Smooth muscle cell (in vitro differentiated cells): ENCODE results near the gene BANF2. TPM values are rescaled to one million over a fixed set of nuclear protein-coding genes. Genes with fewer than 3 reads are reported as not detected.

Experiments
- DNase-seq: peaks from one replicate; lab custom pipeline; 2025; ENCODE audit not compliant: unreplicated experiment; lab: John Stamatoyannopoulos, UW
- H2AFZ ChIP-seq: fragments of 200-600 bp; sonication (generic); 2 replicates; pipeline ENCODE4 v1.6.0; 2016; ENCODE audit warnings: antibody characterized with exemption, low read depth, mild to moderate bottlenecking
- H3F3A ChIP-seq: fragments of 200-600 bp; sonication (generic); 2 replicates; pipeline ENCODE4 v1.6.0; 2017; ENCODE audit warnings: antibody characterized with exemption, low read depth
- H3K27ac ChIP-seq: fragments of 200-600 bp; sonication (generic); 2 replicates; pipeline ENCODE4 v1.5.1; 2016; ENCODE audit warnings: low read depth, mild to moderate bottlenecking
- H3K27me3 ChIP-seq: fragments of 200-600 bp; sonication (generic); 2 replicates; pipeline ENCODE4 v1.6.1; 2016; ENCODE audit warnings: low read depth, mild to moderate bottlenecking
- H3K36me3 ChIP-seq: fragments of 200-600 bp; sonication (generic); 2 replicates; pipeline ENCODE4 v1.5.1; 2016; ENCODE audit warnings: low read depth
- H3K4me1 ChIP-seq: fragments of 200-600 bp; sonication (generic); 2 replicates; pipeline ENCODE4 v1.5.1; 2016; ENCODE audit warnings: low read depth
- H3K4me2 ChIP-seq: fragments of 200-600 bp; sonication (generic); 2 replicates; pipeline ENCODE4 v1.6.0; 2016; ENCODE audit warnings: mild to moderate bottlenecking
- H3K4me3 ChIP-seq: fragments of 200-600 bp; sonication (generic); 2 replicates; pipeline ENCODE4 v1.5.1; 2016; ENCODE audit warnings: mild to moderate bottlenecking
- H3K79me2 ChIP-seq: fragments of 200-600 bp; sonication (generic); 2 replicates; pipeline ENCODE4 v1.6.0; 2016; ENCODE audit warnings: low read depth, mild to moderate bottlenecking
- H3K9ac ChIP-seq: fragments of 200-600 bp; sonication (generic); 2 replicates; pipeline ENCODE4 v1.6.0; 2016; ENCODE audit warnings: low read depth
- H3K9me3 ChIP-seq: fragments of 200-600 bp; sonication (generic); replicated peaks from 2 replicates; pipeline ENCODE4 v1.5.1; 2016; ENCODE audit warnings: low read depth
- H4K20me1 ChIP-seq: fragments of 200-600 bp; sonication (generic); 2 replicates; pipeline ENCODE4 v1.6.0; 2016; ENCODE audit warnings: low read depth
- WGBS: methylation state at CpG from one replicate; pipeline ENCODE4 v1.1.7; 2016; ENCODE audit warnings: low lambda C conversion rate; 5-methylcytosine and 5-hydroxymethylcytosine counted together
- polyA plus RNA-seq: library from polyadenylated mRNA; unstranded; fragments of >200 nt; fragmentation: Nextera tagmentation; extraction: Ambion mirVana; gene quantifications from 2 replicates; pipeline ENCODE4 v1.2.1, GENCODE V29; 2016
- total RNA-seq: library from RNA; depleted of rRNA; stranded (reverse); fragments of >200 nt; gene quantifications from 2 replicates; pipeline ENCODE4 v1.2.3, GENCODE V29; 2014
- TF ChIP-seq, protein P1 (sequence below): fragments of 200-600 bp; sonication (generic); IDR thresholded peaks from 2 replicates; pipeline ENCODE4 v1.5.1; 2017; ENCODE audit warnings: borderline replicate concordance, mild to moderate bottlenecking, antibody characterized with exemption; ENCODE audit not compliant: insufficient read depth, poor library complexity, severe bottlenecking

Gene BANF2
- total RNA-seq, result not detected in 2 replicates
- not detected in 2 replicates for polyA plus RNA-seq

DNA sequence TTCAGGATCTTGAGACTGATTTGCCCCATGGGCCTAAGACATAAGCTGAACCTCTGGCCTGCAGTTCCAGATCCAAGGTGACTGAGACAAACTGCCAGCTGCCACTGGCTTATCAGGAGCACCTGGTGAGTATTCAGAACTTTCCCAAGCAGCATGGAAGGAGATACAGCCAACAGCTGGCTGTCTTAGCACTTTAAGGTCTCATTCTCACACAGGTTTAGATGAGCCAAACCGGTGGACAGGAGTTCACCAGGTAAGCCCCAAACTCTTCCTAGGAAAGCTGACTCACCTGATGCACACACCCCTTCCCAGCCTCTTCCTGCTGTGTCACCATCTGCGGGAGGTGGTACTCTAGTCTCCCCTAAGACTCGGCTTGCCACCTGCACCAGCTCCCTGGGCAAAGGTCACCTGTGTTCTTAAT lies at the start of gene BANF2:
TSS of gene BANF2 (plus strand) at position 36 of the 421 bp plus-strand sequence. CDS start 25,060 bp downstream, outside the sequence.
- Histone ChIP-seq H3K4me3 (no peak within 1 kb of the TSS), H3K27me3 (no peaks in the 10 kb centered on the region), H3K79me2 (no peaks in the 10 kb centered on the region), H3K36me3 (no peaks in the 10 kb centered on the region), H3F3A (no peaks in the 10 kb centered on the region), H3K27ac (no peak within 1 kb of the TSS), H3K9me3 (no peaks in the 10 kb centered on the region), H2AFZ (no peak within 1 kb of the TSS), H3K4me2 (no peak within 1 kb of the TSS), H4K20me1 (no peaks in the 10 kb centered on the region), H3K4me1 (no peaks in the 10 kb centered on the region), H3K9ac (no peak within 1 kb of the TSS)
- no peak for DNase-seq
- TF ChIP-seq, protein P1, sequence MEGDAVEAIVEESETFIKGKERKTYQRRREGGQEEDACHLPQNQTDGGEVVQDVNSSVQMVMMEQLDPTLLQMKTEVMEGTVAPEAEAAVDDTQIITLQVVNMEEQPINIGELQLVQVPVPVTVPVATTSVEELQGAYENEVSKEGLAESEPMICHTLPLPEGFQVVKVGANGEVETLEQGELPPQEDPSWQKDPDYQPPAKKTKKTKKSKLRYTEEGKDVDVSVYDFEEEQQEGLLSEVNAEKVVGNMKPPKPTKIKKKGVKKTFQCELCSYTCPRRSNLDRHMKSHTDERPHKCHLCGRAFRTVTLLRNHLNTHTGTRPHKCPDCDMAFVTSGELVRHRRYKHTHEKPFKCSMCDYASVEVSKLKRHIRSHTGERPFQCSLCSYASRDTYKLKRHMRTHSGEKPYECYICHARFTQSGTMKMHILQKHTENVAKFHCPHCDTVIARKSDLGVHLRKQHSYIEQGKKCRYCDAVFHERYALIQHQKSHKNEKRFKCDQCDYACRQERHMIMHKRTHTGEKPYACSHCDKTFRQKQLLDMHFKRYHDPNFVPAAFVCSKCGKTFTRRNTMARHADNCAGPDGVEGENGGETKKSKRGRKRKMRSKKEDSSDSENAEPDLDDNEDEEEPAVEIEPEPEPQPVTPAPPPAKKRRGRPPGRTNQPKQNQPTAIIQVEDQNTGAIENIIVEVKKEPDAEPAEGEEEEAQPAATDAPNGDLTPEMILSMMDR, result no peak
- 88% methylated on average over 3 of the region's 3 CpGs for WGBS

DNA sequence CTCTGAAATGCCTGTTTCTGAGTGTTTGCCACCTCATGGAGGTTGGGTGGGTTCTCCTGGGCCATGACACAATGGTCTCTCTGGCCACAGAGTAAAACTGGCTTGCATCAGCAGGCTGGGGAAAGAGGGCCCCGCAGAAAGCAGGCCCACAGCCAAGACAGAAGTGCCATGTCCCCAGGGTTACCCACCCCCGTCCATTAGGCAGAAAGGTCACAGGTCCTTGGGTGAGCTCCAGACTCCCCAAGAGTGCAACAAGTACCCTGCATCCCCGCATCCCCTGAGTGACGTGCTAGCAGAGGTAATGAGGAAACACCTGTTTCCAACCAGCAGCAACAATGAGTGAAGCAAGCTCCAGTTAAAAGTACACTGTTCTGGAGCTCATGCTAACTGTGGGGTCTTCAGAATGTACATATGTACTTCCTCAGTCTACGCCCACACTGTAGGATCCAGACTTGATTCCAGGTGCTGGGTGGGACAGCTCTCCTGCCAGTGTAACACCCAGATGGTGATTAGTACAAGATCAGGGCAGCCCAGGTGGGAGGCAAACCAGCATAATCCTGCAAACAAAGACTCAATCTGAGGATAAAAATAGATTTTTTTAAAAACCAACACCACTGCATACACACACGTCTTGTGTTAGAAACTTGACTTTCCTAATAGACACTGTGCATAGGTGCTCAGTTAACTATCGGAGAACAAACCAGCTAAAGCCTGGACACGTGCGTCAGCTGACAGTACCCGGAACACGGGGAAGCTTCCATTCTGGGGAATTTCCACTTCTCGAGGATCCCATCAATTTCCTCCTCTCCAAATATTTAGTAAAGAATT lies 49.3 kb upstream of the BANF2 start:
- no peak overlapping the region for H3K4me3 ChIP-seq
- no peaks in the 10 kb centered on the region for H3K9me3 ChIP-seq
- no peaks in the 10 kb centered on the region for H3K27me3 ChIP-seq
- TF ChIP-seq, protein P1, result no peak
- DNase-seq, result no peak
- H3K36me3 ChIP-seq, result no peaks in the 10 kb centered on the region
- peaks cover 100% of the 10 kb centered on the region for H4K20me1 ChIP-seq
- peak overlapping the region; percentile 0 for H3K27ac ChIP-seq
- H3F3A ChIP-seq, result peaks cover 15% of the 10 kb centered on the region
- peaks cover 100% of the 10 kb centered on the region for H3K79me2 ChIP-seq
- H3K4me2 ChIP-seq, result peak overlapping the region; percentile 9
- H3K4me1 ChIP-seq, result peaks cover 29% of the 10 kb centered on the region
- H3K9ac ChIP-seq, result no peak overlapping the region
- no peak overlapping the region for H2AFZ ChIP-seq
- WGBS, result 84% methylated on average over 12 of the region's 12 CpGs

DNA sequence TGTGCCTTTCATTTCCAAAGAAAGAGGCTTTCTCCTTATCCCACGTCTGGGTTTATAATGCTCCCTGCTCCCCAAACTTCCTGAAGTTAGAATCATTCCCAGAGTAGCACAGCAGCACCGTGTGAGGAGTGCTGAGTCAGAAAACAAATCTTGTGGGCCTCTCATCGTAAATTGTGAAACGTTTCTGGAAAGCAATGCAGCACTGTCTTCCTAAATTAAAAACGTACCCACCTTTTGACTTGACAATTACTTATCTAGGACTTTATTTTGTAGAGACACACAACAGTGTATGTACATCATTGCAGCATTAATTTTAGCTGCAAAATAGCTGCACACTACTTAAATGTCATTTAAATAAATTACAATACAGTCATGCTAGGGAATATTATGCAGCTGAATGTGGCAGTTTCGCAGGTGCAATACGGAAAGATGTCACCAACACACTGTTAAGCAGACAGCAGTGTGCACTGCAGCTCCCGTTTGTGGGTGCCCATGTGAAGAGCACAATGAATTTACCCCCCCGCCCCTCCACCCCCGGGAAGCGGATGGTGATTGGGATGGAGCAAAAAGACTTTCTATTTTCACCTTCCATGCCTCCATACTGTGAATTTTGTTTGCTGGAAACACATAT lies 48.5 kb upstream of the BANF2 start:
- whole genome bisulfite sequencing, result 62% methylated on average over 11 of the region's 11 CpGs
- H3K4me2 ChIP-seq, result no peak overlapping the region
- no peak for DNase-seq
- peaks cover 23% of the 10 kb centered on the region for H3K4me1 ChIP-seq
- TF ChIP-seq, protein P1, result no peak
- H3K27ac ChIP-seq, result peak overlapping the region; percentile 0
- no peaks in the 10 kb centered on the region for H3K36me3 ChIP-seq
- H4K20me1 ChIP-seq, result peaks cover 100% of the 10 kb centered on the region
- no peaks in the 10 kb centered on the region for H3K9me3 ChIP-seq
- H3K4me3 ChIP-seq, result no peak overlapping the region
- H3F3A ChIP-seq, result peaks cover 15% of the 10 kb centered on the region
- H2AFZ ChIP-seq, result no peak overlapping the region
- no peak overlapping the region for H3K9ac ChIP-seq
- no peaks in the 10 kb centered on the region for H3K27me3 ChIP-seq
- H3K79me2 ChIP-seq, result peaks cover 100% of the 10 kb centered on the region
